HG02642 (cell line): Measurements from ENCODE around the gene CORO2B.

Experiments
- ATAC-seq: cut with Tn5 transposase; IDR thresholded peaks from one replicate; pipeline ENCODE4 v1.9.1; 2021; ENCODE audit warnings: mild to moderate bottlenecking; ENCODE audit not compliant: unreplicated experiment, poor library complexity

The CORO2B gene

DNA sequence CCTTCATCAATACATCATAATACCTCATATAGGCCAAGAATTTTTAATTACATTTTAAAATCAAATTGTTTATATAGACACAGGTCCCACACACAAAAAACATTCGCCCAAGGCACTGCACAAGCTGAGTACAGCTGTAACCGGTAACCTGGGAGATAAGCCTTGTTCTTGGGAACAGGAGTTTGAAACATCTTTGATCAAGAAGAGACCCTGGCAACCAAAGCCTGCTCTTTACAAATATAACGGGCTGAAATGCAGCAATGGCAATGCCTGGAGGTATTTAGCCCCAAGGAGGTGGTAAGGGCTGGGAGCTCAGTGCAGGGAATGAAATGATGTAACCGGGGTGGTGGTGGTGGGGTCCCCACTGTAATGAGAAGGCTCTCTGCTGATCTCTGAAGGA is 7.2 kb upstream of the CORO2B start:
- ATAC-seq = no peak

- no peak for ATAC-seq
These were observed 6.5 kb upstream of the CORO2B start for GRCh38 chr15:68572309-68572708.

DNA sequence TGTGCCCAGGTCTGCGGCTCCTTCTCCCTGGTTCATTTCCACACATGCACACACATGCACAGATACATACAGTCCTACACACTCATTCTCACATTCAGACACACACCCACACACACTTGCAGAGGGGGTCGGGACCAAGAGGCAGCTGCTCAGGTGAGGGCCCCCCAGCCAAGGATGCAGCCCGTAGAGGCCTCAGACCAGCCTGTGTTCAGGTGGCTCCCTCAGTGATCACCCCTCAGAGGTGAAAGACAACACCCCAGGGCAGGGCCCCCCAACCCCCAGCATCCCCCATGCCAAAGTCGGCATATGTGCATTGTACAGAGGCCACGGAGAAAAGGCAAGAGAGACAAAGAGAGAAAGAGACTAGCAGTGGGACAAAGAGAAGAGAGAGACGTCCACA is 5.9 kb upstream of the CORO2B start:
- no peak for ATAC-seq

DNA sequence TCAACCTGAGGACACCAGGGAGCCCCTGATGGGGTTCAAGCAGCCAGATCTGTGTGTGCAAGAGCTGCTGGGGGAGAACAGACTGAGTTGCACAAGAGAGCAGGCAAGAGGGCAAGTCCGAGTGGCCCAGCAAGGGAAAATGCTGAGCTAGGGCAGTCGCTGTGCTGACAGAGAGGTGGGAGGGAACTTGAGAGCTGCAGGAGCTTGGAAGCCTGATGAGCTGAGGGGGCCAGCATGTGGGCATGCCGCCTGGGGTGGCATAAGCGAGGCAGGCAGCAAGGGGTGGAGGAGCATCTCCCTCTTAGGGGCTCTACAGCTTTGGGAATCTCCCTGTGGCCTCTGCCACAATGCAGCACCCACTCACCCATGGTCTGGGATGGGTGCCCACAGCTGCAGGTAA is 4.7 kb upstream of the CORO2B start:
- no peak for ATAC-seq

GRCh38 chr15:68574629-68575028 is 4.2 kb upstream of the CORO2B start:
- no peak for ATAC-seq

DNA sequence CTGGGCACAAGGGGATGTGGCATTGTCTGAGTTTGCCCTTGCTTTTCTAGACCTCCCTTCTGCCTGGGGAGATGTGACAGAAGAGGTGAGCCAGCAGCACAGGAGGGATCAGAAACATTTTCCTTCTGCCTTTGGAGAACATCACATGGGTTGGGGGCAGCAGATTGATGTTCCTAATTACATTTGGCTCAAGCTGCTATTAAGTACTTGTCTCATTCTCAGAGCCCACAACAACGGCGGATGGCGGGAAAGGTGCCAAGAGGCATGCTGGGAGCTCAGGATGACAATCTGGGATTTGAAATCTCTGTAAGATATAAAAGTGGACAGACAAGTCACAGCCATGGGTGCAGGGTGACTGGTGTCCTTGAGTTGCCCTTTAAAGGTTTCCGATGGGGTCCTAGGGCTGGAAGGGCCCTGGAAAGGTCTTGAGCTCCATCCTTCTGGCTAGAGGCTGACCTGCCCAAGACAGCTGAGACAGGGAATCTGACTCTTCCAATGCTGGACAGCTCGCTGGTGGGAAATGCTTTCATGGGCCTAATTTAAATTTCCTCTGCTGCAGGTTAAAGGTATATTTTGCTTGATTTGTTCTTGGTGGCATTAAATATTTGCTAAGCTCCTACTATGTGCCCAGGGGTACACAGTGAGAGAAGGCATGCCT is 2.4 kb upstream of the CORO2B start:
- ATAC-seq = no peak

DNA sequence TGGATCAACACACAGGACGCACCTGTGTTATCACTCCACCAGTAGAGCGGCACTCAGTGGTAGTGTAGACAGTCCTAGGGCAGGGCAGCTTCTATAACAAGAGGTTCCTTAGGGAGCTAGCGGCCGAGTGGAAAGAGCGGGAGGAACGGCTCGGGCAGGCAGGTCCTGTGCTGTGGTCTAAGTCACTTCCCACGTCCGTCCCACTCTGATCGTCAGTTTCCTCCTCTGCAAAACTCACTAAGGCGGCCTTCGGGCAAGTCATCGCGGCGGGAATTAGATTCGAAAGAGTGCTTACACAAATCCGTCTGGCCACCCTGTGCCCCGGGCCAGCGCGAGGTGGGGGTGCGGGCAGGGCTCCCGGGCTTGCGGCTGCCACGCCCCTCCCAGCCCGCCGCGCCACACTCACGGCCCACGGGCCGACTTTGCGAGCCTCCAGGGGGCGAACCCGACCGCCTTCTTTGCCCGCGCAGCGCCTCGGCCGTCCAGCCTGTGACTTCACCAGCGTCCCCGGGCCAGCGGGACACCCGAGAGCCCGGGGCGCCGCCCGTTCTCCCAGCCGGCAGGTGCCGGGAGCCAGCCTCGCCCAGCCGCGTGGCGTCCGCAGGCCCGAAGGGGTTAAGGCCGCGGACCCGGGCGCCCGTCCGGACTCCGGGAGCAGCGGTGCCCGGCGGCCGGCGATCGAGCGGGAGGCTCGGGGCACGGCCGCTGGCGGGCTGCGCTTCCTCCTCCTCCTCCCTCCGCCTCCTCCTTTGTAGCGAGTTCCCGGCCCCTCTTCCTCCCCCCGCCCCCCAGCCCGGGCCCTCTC is 416 bp upstream of the CORO2B start:
- no peak for ATAC-seq

- no peak for ATAC-seq
These were observed 1.5 kb downstream of the CORO2B start for GRCh38 chr15:68580026-68580882.

- ATAC-seq = no peak
These were observed 2.0 kb downstream of the CORO2B start for GRCh38 chr15:68580883-68581155.

DNA sequence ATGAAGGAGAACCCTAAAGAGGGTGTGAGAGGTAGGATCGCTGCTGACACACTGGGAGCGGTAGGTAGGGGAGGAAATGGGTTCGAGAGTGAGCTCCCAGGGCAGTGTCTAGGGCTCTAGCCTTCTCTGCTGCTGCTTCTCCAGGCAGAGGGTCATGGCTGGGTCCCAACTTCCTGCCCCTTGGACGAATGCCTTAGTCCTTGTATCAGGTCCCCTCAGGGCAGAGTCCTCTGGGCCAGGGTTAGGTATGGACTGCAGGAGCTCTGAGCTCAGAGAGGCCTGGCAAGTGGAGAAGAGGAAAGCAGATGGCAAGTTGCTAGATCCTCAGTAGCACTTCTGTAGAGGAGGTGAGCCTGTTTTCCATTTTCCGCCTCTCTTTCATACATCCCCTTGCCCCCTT is 2.9 kb downstream of the CORO2B start:
- ATAC-seq = no peak

- no peak for ATAC-seq
These were observed 3.4 kb downstream of the CORO2B start for GRCh38 chr15:68582236-68582635.

DNA sequence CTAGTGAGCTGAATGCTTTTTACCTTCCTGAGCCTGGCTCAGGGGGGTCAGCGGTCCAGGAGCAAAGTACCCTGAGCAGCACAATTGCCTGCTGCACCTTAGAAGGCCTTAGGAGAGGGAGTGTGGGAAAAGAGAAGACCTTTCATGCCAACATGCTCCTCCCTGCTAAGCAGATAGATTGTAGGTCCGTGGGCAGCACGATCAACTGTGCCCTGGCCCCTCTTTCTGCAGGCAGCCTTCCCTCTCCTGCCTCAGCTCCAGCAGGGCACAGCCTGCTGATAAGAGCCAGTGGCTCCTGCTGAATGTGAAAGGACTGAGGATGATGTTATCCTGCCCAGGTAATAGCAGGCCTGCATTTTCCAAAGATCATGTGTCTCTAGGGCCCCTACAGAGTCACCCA is 4.1 kb downstream of the CORO2B start:
- no peak for ATAC-seq

DNA sequence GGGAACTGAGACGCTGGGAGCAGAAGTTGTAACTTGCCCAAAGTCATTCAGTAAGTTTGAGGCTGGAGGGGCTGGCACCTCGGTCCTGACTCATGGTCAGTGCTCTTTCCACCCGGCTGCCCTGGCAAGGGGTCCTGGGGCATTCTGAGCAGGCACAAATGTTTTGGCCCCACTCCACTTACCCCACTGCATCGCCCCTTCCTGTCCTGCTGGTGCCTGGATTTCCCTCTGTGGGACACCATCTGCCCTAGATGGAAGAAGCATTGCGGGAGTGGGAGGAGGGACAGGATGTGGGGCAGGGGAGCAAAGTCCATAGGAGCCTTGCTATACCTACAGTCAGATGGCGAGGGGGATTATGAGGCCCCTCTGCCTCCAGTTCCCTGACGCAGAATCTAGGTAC is 4.5 kb downstream of the CORO2B start:
- ATAC-seq = no peak

DNA sequence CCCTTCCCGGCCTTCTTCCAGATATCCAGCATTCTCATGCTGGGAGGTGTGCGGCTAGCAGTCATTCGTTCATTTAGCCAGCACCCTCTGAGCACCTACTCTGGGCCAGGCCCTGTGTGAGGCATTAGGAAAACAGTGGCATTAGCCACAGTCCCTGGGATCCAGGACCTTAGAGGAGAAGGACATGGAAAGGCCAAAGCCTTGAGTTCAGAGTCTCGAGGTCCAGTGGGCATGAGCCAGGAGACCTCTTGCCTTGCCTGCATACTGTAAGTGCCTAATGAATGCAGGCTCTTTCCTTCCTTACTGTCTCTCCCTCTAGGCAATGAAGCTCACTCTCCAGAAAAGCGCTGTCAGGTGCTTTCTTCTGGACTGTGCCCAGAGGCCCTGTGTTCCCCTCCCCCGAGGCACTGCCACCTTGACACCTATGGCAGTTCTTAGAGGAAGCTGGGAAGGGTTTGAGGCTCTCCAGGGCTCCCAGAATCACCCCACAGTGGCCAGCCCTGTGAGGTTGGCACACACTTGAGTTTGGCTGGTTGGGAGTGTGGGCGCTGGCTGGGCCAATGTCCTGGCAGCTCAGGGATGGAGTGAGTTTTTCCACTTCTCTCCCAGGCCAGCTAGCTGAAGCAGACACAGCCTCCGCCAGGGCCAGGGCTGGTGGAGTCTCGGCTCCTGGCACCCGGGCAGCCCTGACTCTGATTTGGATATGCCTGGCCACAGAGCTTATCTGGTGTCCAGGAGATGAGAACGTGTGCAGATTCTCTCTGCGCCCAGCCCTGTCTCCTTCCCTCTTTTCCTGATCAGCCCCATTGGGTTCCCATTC is 5.4 kb downstream of the CORO2B start:
- no peak for ATAC-seq

DNA sequence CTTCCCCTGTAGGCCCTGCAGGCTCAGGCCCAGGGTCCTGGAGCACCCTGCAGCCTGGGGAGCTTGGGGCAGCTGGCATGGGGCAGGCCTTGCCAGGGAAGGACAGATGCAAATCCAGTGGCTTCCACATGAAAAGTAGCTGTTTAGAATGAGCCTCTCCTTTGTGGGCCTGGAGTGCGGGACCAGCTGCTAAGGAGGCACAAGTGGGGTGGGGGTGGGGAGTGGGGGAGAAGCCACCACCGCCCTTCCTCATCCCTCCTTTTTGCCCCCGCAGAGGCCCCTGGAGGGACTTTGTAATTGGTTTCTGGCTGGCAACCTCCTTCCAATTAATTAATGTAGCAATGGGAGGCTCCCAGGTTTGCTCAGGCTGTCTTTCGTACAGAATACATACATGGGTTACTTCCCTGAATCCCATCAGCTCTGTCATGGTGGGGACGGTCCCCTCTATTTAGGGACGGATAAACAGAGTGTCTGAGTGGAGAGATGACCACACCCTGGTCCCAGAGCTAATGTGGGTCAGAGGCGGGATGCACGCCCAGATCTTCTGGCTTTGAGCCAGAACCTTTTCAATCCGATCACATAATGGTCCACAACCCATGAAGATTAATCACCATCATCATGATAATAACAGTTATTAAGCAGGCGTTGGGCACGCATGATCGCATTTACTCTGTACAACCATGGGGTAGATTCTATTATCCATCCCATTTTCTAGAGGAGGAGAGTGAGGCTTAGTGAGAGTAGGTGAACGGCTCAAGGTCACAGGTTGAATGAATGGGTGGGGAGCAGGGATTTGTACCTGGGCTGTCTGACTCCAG is 6.2 kb downstream of the CORO2B start:
- no peak for ATAC-seq

DNA sequence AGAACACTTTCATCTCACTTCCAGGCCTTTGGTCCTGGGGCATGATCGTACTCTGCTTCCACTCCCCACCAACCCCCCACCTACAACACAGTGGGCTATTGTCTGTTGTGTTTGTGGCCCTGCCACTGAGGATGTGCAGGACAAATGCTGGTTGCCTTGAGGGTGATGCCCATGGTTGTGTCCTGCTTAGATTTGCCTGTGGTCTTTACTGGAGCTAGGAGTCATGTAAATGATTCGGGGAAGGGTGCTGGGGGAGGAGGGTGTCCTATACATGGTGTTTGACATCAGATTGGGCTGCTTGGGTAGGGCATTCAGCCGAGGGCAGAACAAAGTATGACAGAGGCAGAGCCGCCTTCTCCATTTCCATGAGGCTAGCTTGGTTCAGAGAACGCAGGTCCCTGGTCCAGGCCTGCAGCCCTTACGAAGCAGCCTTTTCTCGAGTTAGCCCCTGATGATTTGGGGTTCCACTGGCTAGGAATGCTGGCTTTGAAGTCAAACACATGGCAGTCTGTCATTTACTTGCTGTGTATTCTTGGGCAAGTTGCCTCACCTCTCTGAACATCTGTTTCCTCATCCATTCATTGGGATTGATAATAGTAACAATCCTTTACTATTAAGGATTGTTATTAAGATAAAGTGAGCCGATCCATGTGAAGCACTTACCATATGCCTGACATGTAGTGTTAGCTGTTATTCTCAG is 6.9 kb downstream of the CORO2B start:
- ATAC-seq = no peak

GRCh38 chr15:68586274-68586961 is 7.6 kb downstream of the CORO2B start:
- no peak for ATAC-seq

DNA sequence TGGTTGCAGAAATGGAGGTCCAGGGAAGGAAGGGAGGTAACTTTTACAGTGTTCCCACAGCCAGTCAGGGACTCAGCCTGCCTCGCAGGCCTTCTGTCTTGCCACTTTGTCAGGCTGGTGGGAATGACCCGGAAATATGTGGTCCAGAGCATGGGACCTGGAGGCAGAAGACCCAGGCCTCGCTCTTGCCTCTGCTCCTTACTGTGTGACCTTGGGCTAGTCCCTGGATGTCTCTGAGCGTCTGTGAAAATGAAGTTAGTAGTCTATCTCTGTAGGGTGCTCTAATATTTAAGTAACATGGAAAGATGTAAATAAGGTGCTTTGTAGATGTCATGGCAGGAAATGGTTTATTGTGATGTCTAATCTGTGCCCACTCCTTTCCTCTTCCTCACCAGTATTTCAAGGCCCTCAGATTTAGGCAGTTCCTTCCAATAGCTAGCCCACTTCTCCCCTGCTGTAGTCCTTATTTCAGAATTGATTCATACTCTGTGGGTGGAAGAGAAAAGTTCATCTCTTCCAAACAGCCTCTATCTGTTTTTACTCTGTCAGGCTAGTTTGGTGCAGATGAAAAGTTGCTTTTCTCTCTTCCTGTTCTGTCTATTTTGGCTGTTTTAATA is 9.1 kb downstream of the CORO2B start:
- ATAC-seq = no peak
